ENCODE data around the gene FCHO1. TPM values are rescaled to one million over a fixed set of nuclear protein-coding genes. Genes with fewer than 3 reads are reported as not detected.

The FCHO1 gene
- total RNA-seq, 1 experiment from 2014 or later = 0.82 TPM

DNA sequence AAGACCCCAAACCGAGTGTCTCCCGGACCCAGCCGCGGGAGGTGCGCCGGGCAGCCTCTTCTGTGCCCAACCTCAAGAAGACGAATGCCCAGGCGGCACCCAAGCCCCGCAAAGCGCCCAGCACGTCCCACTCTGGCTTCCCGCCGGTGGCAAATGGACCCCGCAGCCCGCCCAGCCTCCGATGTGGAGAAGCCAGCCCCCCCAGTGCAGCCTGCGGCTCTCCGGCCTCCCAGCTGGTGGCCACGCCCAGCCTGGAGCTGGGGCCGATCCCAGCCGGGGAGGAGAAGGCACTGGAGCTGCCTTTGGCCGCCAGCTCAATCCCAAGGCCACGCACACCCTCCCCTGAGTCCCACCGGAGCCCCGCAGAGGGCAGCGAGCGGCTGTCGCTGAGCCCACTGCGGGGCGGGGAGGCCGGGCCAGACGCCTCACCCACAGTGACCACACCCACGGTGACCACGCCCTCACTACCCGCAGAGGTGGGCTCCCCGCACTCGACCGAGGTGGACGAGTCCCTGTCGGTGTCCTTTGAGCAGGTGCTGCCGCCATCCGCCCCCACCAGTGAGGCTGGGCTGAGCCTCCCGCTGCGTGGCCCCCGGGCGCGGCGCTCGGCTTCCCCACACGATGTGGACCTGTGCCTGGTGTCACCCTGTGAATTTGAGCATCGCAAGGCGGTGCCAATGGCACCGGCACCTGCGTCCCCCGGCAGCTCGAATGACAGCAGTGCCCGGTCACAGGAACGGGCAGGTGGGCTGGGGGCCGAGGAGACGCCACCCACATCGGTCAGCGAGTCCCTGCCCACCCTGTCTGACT is 24.1 kb upstream of the FCHO1 start:
- peaks cover 85% of the 10 kb centered on the region for H3K36me3 ChIP-seq
- DNase-seq = no peak

DNA sequence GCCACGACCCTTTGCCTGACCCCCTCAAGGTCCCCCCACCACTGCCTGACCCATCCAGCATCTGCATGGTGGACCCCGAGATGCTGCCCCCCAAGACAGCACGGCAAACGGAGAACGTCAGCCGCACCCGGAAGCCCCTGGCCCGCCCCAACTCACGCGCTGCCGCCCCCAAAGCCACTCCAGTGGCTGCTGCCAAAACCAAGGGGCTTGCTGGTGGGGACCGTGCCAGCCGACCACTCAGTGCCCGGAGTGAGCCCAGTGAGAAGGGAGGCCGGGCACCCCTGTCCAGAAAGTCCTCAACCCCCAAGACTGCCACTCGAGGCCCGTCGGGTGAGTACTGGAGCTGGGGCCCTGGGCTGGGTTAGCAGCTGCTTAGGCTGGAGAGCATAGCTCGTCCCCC is 23.4 kb upstream of the FCHO1 start:
- Histone ChIP-seq H3K36me3 (peaks cover 87% of the 10 kb centered on the region), H3K9me3 (no peaks in the 10 kb centered on the region), H3K4me3 (no peak overlapping the region), H3K27me3 (no peaks in the 10 kb centered on the region)
- no peak for DNase-seq

More for the DNA sequence above, 24.1 kb upstream of the FCHO1 start:
- H3K9me3 ChIP-seq = no peaks in the 10 kb centered on the region
- H3K4me3 ChIP-seq = no peak overlapping the region
- H3K27me3 ChIP-seq = no peaks in the 10 kb centered on the region

DNA sequence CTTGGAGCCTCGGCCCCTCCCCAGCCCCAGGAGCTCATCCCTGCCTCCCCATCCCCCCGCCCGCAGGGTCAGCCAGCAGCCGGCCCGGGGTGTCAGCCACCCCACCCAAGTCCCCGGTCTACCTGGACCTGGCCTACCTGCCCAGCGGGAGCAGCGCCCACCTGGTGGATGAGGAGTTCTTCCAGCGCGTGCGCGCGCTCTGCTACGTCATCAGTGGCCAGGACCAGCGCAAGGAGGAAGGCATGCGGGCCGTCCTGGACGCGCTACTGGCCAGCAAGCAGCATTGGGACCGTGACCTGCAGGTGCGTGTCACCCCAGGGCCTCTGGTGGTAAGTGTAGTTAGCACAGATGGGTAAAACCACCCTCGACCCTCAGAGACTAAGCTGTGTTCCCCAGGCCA is 18.1 kb upstream of the FCHO1 start:
- H3K4me3 ChIP-seq = no peak overlapping the region
- H3K36me3 ChIP-seq = peaks cover 78% of the 10 kb centered on the region
- no peak for DNase-seq
- H3K27me3 ChIP-seq = no peaks in the 10 kb centered on the region
- H3K9me3 ChIP-seq = no peaks in the 10 kb centered on the region

DNA sequence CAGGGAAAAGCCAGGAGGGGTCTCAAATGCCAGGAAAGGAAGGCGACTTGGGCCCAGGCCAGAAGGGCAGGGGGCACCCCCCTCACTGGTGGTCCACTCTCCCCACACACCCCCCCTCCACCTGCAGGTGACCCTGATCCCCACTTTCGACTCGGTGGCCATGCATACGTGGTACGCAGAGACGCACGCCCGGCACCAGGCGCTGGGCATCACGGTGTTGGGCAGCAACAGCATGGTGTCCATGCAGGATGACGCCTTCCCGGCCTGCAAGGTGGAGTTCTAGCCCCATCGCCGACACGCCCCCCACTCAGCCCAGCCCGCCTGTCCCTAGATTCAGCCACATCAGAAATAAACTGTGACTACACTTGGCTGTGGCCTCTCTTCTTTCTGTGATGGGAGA is 17.1 kb upstream of the FCHO1 start:
- no peak for DNase-seq
- no peaks in the 10 kb centered on the region for H3K9me3 ChIP-seq
- H3K36me3 ChIP-seq = peaks cover 72% of the 10 kb centered on the region
- H3K27me3 ChIP-seq = no peaks in the 10 kb centered on the region
- H3K4me3 ChIP-seq = no peak overlapping the region

DNA sequence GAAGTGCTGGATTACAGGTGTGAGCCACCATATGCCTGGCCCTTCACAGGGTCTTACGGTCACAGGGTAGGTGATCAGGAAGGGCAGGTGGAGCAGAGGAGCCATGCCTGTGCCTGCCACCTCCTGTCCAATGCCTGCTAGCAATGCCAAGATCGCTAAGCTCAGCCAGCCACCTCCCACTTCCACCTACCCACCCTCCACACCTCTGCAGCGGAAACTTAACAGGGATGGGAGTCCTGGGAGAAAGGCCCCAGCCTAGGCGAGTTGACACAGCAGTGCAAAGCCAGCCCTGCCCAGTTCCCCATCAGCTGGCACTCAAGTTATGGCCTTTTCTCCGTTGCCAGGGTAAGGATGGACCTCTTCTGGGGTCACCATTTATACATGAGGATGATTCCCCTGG is 15.9 kb upstream of the FCHO1 start:
- no peaks in the 10 kb centered on the region for H3K27me3 ChIP-seq
- no peaks in the 10 kb centered on the region for H3K9me3 ChIP-seq
- no peak overlapping the region for H3K4me3 ChIP-seq
- peaks cover 59% of the 10 kb centered on the region for H3K36me3 ChIP-seq
- no peak for DNase-seq

DNA sequence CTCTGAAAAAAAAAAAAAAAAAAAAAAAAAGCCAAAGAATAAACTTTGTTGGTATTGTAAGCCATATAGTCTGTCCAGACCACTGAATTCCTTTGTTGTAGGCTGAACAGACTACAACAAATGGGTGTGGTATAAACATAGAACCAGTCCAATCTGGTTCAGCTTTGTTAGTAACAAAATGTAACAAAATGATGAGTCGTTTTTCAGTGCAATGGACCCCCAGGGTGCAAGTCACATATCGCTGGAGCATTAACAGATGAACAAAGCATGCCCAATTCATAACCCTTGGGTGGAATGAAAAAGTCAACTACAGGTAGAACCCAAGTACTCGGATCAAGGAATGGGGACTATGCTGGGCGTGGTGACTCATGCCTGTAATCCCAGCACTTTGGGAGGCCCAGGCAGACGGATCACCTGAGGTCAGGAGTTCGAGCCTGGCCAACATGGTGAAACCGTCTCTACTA is 13.6 kb upstream of the FCHO1 start:
- no peaks in the 10 kb centered on the region for H3K27me3 ChIP-seq
- no peaks in the 10 kb centered on the region; the same call in 1 of the 2 replicates for H3K9me3 ChIP-seq
- DNase-seq = no peak
- no peak overlapping the region for H3K4me3 ChIP-seq
- H3K36me3 ChIP-seq = peaks cover 36% of the 10 kb centered on the region

DNA sequence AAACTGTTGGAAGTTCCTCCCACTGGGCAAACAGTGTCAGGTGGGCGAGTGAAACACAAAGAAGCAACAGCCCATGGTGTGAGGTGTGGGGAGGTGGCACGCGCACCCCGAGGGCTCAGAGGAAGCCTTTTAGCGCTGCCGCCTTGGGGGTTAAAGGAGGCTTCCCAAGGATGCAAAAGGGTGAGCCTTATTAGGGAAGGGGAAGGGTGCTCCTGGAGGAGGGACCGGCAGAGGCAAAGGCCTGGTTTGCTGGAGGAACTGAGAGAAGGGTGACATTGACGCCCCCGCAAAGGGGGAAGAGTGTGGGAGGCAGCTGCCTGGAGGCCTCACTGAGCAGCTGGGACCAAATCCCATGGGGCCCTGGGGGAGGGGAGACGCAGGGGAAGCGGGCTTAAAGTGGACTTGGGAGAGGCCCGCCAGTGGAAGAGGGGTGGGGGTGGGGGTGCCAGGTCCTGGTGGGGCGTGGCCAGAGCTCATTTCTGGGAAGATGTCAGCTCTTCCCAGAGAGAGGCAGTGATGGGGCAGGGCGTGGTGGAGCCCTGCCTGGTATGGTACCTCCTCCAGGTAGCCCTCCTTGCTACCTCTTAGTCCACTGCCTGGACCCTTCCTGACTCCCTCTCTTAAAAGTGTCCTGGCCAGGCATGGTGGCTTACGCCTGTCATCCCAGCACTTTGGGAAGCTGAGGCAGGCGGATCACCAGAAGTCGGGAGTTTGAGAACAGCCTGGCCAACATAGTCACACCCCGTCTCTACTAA is 12.0 kb upstream of the FCHO1 start:
- no peaks in the 10 kb centered on the region for H3K27me3 ChIP-seq
- DNase-seq = no peak
- H3K36me3 ChIP-seq = peaks cover 23% of the 10 kb centered on the region
- no peaks in the 10 kb centered on the region; the same call in 1 of the 2 replicates for H3K9me3 ChIP-seq
- H3K4me3 ChIP-seq = no peak overlapping the region

DNA sequence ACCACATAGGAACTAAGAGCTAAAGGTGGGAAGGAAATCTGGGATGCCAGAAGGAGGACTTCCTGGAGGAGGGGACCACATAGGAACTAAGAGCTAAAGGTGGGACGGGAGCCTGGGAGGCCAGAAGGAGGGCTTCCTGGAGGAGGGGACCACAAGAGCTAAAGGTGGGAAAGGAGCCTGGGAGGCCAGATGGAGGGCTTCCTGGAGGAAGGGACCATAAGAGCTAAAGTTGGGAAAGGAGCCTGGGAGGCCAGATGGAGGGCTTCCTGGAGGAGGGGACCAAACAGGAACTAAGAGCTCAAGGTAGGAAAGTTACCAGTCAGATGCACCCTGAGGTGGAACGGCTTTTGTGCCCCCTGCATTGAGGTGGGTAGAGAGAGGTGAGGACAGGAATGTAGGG is 9.8 kb upstream of the FCHO1 start:
- no peak for DNase-seq
- Histone ChIP-seq H3K4me3 (no peak overlapping the region), H3K36me3 (peaks cover 6% of the 10 kb centered on the region), H3K9me3 (no peaks in the 10 kb centered on the region; the same call in 1 of the 2 replicates), H3K27me3 (no peaks in the 10 kb centered on the region)

DNA sequence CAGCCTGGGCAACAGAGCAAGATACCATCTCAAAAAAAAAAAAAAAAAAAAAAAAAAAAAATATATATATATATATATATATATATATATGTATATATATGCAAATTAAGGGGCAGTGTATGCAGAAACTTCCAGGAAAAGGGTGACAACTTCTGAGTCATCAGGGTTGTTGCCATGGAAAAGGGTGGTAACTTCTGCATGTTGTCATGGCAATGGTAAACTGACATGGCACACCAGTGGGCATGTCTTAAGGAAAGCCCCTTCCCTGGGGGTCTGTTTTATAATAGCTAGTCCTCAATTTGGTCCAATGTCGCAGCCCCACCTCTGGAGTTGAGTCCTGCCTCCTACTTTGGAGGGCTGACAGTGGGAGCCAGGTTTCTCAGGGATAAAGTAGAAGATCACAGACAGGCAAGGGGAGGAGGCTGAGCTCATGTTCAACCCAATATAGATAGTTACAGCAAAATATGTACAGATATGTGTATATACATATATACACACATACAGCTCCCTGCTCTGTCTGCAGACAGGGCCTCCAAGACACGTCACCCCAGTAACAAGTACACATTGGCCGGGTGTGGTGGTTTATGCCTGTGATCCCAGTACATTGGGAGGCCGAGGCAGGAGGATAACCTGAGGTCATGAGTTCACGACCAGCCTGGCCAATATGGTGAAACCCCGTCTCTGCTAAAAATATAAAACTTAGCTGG is 7.2 kb upstream of the FCHO1 start:
- Histone ChIP-seq H3K27me3 (0 out of 2 replicates have a peak, but pooled peaks cover 5% of the 10 kb centered on the region), H3K4me3 (no peak overlapping the region), H3K36me3 (no peaks in the 10 kb centered on the region), H3K9me3 (no peaks in the 10 kb centered on the region; the same call in 1 of the 2 replicates)
- no peak for DNase-seq

DNA sequence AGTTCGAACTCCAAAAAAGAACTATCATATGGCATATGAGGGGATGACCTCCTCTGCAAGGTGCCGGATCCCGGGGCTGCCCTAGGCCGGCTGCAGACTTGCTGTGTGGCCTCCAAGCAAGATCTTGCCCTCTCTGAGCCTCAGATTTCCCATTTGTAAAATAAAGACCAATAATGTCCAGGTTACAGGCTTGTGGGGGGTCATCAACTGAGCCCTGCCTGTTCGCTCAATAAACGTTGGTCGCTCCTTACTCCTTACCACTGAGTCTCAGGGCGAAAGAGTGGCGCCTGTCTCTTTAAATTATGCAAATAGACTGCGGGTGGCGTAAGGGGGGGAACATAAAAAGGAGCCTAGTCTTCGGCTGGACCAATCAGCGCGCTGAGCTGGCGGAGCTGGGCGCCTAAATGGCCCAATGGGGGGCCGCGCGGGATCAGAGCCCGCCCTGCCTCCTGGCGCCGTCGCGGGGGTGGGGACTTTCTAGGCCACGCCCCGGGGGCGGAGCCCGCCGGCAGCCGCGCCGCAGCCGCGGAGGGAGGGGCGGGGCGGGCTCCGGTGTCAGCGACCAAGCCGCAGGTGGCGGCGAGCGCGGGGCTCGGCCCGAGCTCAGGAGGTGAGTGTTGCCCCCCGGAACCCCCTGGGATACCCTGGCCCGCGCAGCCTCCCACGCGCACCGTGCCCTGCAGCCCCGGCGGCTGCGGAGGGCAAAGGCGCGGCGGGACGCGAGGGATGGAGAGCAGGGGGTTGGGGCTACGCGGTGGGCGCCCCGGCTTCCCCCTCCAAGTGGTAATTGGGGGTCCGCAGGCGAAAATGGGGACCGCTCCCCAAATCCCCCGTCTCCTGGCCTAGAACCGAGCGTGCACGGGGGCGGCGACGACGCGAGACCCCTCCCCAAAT is 3.8 kb upstream of the FCHO1 start:
- peak overlapping the region; percentile 35 for H3K4me3 ChIP-seq
- H3K9me3 ChIP-seq = no peaks in the 10 kb centered on the region
- H3K36me3 ChIP-seq = no peaks in the 10 kb centered on the region
- DNase-seq = peak; percentile 90
- 0 out of 2 replicates have a peak, but pooled peaks cover 7% of the 10 kb centered on the region for H3K27me3 ChIP-seq

DNA sequence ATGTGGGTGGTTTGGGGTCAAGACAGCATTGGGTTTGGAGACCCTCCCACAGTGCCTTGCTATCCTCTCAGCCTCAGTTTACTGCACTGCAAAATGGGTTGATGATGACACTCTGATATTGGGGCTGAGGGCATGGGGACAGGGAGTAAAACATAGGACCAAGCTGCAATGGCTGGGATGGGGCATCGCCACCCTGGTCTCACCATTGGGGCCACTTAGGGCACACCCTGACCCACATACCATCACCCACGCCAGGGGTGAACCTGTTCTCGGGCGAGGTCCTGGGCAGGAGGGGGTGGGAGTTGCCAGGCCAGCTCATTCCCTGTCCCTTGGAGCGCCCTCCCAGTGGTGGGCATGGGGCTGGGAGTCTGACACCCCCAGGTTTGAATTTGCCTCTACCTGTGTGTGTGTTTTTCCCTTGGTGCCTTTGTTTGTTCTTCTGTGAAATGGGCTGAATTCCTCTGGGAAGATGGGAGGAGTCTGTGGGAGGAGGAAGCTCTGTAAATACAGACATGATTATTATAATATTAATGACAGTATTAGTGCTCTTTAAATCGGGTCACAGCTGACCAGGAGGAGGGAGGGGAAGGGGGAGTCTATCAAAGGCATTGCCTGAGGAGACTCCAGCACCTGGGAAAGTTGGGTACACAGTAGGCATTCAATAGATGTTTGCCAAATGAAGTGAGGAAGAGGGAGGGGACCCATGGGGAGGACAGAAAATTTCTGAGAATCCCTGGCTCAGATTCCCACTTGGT is 2.2 kb upstream of the FCHO1 start:
- H3K36me3 ChIP-seq = no peaks in the 10 kb centered on the region
- H3K9me3 ChIP-seq = no peaks in the 10 kb centered on the region
- H3K27me3 ChIP-seq = 0 out of 2 replicates have a peak, but pooled peaks cover 7% of the 10 kb centered on the region
- no peak for DNase-seq
- no peak overlapping the region for H3K4me3 ChIP-seq

DNA sequence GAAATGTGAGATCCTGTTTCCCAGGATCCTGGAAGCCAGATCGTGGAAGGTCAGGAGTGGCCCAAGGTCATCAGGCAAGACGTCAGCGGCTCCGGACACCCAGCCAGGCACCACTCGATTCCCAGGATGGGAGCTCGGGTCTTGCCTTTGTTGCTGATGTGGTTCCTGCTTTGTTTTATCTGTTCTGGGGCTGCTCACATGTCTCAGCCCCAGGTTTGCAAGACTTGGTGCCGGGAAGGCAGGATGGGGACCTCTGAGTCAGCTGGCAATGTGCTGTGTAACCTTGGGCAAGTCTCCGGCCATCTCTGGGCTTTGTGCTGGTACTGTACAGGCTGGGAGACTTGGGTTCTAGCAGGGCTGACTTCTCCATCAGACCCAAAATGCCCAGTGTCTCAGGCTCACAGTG is 1.4 kb upstream of the FCHO1 start:
- H3K27me3 ChIP-seq = 0 out of 2 replicates have a peak, but pooled peaks cover 7% of the 10 kb centered on the region
- no peak overlapping the region for H3K4me3 ChIP-seq
- H3K9me3 ChIP-seq = no peaks in the 10 kb centered on the region
- H3K36me3 ChIP-seq = no peaks in the 10 kb centered on the region
- no peak for DNase-seq

DNA sequence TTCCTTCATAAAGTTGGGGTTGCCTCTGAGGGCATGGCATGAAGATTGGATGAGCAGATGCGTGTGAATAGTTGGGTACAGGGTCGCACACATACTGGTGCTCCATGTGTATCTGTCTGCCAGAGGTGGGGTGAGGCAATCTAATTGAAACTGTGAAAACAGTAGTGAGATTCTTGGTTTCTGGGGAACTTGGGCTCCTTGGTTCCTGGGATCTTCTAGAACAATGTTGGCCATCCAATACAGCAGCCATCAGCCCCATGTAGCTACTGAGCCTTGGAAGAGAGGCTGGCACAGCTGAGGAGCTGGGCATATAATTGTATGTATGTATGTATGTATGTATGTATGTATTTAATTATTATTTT is 616 bp downstream of the FCHO1 start:
- Histone ChIP-seq H3K4me3 (no peak overlapping the region), H3K27me3 (0 out of 2 replicates have a peak, but pooled peaks cover 7% of the 10 kb centered on the region), H3K36me3 (no peaks in the 10 kb centered on the region), H3K9me3 (no peaks in the 10 kb centered on the region)
- no peak for DNase-seq

DNA sequence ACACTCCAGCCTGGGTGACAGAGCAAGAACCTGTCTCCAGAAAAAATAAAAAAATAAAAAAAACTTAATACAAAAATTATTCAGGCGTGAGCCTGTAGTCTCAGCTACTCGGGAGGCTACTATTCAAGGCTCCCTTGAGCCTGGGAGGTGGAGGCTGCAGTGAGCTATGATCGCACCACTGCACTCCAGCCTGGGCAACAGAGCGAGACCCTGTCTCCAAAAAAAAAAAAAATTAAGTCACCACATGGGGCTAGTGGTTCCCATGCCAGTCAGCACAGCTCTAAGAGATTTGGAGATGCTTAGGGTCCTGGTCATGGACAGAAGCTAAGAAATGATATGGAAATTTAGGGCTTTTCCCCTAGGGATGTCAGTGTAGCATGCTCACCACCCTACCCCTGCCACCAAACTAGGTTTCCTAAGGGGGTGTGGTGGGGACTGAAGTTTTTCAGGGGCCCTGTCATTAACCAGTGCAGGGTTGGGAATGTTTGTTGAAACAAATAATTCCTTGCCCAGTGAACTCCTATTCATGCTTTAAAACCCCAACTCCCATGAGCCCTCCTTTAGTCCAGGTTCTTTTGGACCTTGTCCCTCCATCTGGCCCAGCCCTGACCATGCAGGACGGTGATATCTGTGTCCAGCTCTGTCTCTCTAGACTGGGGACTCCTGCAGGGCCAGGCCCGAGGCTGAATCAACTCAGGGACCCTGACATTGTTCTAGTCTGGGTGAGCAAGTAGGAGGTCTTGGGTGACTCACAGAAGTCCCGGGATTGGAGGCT is 1.8 kb downstream of the FCHO1 start:
- Histone ChIP-seq H3K4me3 (no peak overlapping the region), H3K9me3 (no peaks in the 10 kb centered on the region), H3K27me3 (0 out of 2 replicates have a peak, but pooled peaks cover 3% of the 10 kb centered on the region), H3K36me3 (no peaks in the 10 kb centered on the region)
- no peak for DNase-seq

DNA sequence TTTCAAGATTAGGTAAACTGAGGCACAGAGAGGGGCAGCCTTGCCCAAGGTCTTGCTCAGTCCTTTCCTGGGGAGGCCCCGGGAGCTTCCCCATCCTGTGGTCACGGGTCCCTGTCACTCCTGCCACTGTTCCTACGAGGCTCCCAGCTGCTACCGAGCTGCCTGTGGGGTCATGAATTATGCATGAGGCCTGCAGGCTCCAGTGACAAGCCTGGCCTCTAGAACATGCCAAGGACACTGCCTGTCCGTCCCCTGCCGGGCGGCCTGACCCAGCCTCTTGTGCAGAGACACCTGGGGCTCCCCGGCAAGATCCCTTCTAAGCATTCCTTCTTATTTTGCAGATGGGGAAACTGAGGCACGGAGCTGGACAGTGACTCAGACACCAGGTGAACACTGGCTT is 2.7 kb downstream of the FCHO1 start:
- DNase-seq = no peak
- no peaks in the 10 kb centered on the region for H3K36me3 ChIP-seq
- 0 out of 2 replicates have a peak, but pooled peaks cover 2% of the 10 kb centered on the region for H3K27me3 ChIP-seq
- no peaks in the 10 kb centered on the region for H3K9me3 ChIP-seq
- no peak overlapping the region for H3K4me3 ChIP-seq
